C1 segment of cervical spinal cord (tissue), 14 donors: ENCODE results near the gene ZP1.
"Not testable (repeated sequence)": the region's sequence is repeated elsewhere in the genome, so short reads cannot be mapped to it uniquely, and the experiment has no call there.

Source experiments
- DNase-seq, 14 donors: peaks; one replicate each; lab custom pipeline; 2025; lab: John Stamatoyannopoulos, UW

ZP1 gene, protein sequence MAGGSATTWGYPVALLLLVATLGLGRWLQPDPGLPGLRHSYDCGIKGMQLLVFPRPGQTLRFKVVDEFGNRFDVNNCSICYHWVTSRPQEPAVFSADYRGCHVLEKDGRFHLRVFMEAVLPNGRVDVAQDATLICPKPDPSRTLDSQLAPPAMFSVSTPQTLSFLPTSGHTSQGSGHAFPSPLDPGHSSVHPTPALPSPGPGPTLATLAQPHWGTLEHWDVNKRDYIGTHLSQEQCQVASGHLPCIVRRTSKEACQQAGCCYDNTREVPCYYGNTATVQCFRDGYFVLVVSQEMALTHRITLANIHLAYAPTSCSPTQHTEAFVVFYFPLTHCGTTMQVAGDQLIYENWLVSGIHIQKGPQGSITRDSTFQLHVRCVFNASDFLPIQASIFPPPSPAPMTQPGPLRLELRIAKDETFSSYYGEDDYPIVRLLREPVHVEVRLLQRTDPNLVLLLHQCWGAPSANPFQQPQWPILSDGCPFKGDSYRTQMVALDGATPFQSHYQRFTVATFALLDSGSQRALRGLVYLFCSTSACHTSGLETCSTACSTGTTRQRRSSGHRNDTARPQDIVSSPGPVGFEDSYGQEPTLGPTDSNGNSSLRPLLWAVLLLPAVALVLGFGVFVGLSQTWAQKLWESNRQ

DNA sequence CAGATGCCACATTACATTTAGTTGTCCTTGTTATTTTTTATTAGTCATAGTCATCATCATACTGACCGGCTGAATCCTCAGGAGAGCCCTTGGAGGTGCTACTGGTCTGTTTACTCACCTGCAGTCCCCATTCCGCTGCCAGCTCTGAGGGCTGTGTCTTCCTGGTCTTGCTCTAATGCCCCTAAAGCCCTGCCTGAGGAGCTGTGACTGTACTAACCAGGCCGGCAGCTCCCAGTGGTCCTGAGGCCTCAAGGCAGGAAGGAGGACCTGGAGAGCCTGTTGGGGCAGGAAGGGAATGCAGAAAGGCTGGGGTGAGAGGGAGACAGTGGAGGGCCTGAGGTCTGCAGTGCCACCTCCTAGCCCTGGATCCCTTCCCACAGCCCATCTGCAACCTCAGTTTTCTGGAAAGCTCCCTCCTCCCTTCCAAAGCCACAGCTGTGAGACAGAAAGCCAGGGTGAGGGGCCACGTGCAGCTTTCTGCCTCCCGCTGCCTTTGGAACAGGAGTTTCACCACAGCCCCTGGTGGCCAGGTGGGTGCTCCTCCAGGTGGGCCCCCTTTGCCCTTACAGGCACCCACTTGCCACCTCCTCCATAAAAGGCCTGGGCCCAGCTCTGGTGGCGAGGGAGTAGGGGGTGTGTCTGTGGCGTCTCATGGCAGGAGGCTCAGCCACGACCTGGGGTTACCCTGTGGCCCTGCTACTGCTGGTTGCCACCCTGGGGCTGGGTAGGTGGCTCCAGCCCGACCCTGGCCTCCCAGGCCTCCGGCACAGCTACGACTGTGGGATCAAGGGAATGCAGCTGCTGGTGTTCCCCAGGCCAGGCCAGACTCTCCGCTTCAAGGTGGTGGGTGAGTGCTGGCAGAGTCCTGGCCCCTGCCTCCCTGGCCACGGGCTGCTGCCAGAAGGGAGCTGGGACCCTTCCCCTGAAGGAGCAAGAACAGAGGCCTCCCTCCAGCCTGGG lies at the start of gene ZP1:
TSS of gene ZP1 (plus strand) at position 632 of the 960 bp plus-strand sequence. CDS start at position 652, 20 bp downstream.
- no peak for DNase-seq

DNA sequence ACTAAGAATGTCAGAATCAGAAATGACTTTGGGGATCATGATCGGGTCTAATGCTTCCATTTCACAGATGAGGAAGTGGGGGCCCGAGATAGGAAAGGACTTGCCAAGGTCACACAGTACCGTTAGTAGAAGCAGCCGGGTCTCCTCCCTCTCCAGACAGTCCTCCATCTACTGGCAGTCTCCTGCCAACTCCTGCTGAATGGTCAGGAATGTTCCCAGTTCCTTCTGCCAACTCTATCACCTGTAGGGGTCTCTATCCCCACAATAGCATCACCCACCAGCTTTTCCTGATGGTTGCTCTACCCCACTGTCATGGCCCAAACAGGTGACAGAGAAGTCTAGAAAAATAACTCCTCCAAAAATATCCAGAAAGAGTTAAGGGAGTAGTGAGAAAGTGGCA lies 49.3 kb upstream of the ZP1 start:
- no peak for DNase-seq

DNA sequence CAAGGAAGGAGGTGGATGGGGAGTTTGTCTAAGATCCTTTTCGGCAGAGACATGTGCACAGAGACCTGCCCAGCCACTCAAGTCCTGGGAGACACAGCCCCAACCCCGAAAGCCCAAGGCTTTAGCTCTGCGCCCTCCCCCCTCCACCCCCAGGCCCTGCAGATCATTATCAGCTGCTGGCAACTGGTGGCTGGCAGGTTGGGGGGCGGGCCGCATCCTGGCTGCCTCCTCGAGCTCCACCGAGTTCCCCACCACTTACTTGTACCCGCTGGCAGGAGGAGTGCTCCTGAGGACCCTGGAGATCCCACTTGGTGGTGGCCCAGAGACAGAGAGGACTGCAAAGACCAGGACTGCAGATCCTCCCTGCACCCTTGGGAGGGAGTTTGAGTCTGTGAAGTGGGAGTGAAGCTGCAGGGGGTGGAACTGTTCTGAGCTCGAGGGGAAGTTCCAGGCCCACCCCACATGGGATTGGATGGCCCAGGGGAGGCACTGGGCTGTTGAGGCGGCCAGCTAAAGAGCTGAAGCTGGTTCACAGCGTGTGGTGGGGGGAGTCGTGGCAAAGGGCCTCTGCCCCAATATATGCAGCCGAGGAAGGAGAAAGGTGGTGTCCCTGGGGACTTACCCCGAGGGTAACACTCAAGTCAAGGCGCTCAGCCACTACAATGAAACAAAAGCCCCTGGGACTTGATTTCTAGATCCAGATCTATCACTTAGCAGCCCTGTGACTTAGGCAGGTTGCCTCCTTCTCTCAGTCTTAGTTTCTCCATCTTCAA lies 45.3 kb upstream of the ZP1 start:
- no peak for DNase-seq

DNA sequence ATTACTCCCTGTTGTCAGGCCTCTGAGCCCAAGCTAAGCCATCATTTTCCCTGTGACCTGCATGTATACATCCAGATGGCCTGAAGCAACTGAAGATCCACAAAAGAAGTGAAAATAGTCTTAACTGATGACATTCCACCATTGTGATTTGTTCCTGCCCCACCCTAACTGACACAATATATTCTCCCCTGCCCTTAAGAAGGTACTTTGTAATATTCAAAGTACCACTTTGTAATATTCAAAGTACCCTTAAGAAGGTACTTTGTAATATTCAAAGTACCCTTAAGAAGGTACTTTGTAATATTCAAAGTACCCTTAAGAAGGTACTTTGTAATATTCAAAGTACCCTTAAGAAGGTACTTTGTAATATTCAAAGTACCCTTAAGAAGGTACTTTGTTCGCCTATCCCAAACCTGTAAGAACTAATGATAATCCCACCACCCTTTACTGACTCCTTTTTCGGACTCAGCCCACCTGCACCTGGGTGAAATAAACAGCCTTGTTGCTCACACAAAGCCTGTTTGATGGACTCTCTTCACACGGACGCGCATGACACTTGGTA lies 43.5 kb upstream of the ZP1 start:
- not testable (repeated sequence) for DNase-seq

DNA sequence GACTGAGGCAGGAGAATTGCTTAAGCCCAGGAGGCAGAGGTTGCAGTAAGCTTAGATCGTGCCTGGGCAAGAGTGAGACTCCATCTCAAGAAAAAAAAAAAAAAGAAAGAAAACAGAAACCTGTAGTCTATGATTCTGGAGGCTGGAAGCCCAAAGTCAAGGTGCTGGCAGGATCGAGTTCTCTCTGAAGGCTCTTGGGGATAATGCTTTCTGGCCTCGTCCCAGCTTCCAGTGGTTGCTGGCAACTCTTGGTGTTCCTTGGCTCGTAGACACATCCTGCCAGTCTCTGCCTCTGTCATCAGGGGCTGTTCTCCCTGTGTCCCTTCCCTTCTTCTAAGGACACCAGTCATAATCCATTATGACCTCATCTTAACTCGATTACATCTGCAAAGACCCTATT lies 42.2 kb upstream of the ZP1 start:
- no peak for DNase-seq

DNA sequence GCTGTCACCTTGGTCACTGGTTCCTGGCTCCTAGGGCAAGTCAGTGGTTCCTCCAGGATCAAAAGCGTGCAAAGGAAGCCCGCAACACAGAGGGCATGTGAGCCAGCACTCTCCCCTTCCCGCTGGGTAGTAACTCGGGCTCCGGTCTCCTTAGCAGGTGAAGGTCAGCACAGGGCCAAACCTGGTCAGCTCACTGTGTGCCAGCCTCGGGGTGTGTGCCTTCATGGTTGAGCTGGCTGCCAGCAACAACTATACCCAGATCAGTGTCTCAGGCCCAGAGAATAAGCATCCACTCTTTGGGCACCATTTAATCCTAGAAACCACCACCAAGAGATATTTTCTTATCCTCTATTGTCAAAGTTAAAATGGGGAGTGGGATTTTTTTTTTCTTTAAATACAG lies 41.6 kb upstream of the ZP1 start:
- no peak for DNase-seq

DNA sequence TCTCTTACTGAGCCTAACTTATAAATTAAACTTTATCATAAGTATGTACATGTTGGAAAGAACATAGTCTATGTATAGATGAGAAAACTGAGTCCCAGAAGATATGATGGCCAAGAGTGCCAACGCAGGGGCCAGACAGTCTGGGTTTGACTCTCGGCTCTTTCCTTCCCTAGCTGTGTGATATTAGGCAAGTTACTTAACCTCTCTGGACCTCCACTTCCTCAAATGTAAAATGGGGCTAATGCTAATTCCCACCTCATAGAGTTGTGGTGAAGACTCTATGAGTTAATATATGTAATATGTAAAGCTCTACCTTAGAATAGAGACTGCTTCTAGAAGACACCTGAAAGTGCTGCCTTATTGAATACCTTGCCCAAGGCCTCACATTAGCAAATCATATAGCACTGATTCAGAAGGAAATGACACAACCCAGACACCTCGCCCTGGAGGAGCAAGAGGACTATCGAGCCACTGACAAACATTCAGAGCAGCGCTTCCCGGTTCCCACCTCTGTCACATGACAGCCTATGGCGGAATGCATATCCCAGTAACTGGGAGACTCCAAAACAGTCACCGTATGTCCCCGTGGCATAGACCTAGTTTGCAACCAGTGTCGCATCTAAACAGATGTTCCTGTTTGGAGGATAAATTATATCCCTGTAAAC lies 36.7 kb upstream of the ZP1 start:
- DNase-seq: no peak

DNA sequence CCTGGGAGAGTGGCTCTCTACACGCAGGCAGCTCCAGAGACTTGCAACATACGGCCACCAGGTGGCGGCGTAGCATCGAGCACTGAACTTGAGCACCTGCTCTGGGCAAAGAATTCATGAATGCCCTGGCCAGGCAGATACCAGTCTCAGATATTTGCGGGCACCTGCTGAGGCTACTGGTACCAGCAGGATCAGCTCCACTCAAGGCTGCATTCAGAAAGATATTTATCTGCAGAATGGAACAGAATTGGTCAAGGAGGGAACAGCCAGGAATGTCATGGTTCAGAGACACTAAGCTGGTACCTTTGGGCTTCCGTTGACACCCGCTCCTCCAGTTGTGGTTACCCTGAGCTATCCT lies 36.2 kb upstream of the ZP1 start:
- DNase-seq: peak; percentile 7 to 81 (median 64)

DNA sequence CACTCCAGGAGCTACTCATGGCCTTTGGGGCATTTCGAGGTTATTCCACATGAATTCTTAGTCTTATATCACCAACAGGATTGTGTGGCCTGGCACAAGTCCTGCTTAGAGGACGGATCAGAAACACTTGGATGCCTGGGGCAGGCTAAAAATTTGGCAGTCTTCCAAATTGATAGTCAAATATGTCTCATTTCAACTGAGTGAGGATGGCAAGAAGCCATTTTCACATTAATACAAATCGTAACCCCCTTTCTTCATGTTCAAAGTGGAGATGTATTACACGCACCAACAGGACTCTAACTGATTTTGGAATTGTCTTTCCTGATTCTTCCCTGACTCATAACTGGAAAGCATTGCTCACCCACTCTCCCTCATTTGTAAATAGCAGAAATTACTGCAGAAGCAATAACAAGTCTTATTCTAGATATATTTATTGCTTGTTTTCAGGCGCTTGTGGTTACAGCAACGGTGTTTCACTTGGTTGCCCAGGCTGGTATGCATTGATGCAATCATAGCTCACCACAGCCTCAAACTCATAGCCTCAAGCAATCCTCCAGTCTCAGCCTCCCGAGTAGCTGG lies 35.8 kb upstream of the ZP1 start:
- DNase-seq: no peak

DNA sequence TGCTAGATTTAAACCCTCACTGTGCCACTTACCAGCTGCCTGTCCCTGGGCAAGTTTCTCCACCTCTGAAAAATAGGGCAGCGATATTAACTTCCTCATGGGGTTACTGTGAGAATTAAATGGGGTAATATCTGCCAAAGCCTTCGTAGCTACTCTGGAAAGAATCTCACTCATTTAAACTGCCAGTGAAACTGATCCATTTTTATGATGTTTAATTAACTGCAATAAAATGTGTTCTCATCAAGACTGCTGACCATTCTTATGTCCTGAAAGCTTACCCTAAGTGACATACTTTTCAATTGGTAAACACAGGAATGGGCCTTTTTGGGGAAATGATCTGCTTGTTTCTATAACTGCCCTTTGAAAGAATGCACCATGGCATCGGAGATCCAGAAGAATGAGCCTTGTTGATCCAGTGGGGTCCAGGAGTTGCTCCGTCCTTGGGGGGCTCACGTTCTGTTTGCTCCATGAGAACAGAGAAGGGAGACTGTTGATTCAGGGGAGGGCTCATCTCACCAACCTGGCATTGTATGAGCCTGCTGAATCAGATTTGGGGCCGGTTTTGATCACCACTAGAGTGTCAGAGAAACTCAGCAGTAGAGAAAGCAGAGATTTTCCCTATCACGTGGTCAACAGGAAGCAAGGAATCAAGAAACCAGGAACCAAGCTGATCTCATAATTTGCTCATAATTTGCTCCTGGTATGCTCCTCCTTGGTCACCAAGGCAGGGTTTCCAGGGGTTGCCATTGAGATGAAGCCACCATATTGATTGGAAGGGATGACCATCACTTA lies 32.4 kb upstream of the ZP1 start:
- DNase-seq: no peak

DNA sequence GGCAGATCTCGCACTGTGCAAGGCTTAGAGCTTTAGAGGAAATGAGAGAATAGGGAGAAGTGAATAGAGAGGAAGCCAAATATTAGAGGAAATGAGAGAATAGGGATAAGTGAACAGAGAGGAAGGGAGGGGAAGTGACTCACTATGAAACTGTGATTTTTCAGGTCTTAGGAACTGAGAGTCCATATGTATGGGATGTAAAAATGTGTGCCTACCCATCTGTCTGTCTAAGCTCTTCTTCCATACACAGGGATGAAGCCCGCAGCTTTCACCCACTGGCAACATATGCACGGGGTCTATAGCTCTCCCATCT lies 31.9 kb upstream of the ZP1 start:
- DNase-seq: no peak

DNA sequence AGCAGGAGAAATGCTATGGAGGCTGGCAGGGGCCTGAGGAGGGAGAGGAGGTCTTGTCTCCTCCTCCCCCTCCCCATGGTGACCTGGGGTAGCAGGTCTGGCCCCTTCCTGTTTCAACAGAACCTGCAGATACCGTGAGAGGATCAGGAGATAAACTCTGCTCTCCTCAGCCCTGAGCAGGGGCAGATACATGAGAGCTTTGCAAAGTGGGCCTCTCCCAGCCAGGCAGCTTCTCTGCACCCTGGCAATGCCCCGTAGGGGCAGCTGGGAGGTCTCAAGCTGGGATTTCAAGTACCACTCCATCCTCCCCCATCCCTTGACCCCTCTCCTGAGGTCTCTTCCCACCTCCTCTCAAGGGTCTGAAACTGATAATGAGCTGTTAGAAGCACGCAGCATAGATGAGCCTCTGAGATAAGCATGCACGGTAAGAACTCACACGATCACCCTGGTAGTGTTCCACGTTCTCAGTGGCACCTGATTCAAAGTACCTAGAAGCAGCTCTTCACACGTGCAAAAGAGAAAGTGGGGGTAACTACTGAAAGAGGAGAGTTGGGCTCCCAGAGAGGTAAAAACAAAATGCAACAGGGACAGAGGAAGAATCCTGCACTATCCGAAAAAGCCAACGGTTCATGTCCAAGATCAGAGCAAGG lies 30.4 kb upstream of the ZP1 start:
- no peak for DNase-seq

DNA sequence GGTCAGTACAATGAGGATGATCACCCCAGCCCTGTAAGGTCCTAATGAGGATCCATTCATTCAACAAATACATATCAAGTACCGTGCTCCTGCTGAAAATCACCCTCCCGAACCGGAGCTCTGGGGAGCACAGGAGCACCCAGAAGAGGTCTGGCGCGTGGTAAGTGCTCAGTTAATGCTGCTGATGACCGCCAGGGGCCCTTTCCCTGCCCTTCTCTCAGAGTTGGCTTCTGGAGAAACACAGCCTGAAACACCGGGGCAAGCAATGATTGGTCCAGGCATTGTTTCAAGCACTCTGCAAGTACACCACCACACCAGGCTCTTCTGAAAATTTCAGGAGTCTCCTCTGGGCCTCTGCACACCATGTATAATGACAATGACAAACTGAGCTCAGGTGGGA lies 29.2 kb upstream of the ZP1 start:
- DNase-seq: no peak

DNA sequence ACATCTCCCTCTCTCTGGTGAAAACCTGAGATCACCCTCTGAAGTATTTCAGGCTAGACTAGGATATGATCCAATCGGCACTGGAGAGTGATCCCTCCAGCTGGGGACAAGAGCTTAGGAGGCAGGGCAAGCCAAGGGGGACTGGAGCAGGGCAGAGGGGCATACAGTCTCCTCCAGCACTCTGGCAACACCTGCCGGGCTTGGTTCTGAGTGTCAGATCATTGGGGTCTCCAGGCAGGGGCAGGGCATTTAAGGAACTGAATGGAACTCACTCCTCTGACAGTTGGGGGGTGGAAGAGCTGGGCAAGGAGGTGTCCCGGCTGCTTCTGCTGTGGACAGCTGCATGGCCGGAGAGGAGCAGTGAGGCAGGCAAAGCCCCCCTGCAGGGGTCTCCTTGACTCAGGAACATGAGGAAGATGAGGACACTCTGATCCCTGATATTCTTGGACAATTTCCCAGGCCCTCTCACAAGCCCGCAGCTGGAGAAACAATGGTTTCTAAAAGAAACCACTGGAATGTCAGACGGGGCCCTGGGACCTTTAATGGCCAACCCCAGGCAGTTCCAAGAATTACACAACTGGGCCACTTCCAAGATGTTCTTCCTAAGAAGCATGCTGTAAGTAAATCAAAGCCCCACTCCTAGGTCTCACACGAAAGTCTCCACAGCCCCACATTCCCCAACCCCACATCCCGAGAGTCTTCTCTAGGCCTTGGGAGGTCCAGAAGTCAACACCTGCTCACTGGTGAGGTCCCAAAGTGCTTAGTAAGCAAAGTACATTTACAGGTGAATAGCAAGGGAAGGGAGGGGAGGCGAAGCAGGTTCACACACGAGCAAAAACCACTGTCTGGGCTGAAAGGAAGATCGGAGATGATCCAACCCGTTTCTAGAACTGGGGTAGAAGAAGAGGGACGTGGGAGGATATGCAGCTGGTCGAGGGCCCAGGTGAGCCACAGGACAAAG lies 26.6 kb upstream of the ZP1 start:
- peak in 1 of 14 donors; percentile 8 for DNase-seq

DNA sequence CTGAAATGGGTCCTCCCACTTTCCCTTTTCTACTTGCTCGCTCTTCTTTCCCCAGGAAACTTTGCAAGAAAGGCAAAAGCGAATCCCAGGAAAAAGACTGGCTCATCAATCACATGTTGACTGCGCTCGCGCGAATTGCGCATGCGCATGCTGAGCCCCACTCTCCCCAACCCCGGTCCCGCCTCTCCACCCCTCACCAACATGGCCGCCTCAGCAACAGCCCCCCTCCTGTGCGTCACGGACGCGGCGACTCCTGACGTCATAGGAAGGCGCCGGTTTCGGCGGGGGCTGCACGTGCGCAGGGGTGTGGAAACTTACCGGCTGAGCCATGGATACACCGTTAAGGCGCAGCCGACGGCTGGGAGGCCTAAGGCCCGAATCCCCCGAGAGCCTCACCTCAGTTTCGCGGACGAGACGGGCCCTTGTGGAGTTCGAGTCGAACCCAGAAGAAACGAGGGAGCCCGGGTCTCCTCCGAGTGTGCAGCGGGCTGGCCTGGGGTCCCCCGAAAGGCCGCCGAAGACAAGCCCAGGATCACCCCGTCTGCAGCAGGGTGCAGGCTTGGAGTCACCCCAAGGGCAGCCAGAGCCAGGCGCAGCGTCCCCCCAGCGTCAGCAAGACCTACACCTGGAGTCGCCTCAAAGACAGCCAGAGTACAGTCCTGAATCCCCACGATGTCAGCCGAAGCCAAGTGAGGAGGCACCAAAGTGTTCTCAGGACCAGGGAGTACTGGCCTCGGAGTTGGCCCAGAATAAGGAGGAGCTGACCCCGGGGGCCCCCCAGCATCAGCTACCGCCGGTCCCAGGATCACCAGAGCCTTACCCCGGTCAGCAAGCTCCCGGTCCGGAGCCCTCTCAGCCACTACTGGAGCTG lies 25.3 kb upstream of the ZP1 start, which contains the start of gene CCDC86:
TSS of gene CCDC86 (plus strand) at position 317 of the 871 bp plus-strand sequence. CDS start at position 329, 12 bp downstream.
- peak; percentile 83 to 96 (median 92) for DNase-seq
